ENCODE results near the gene FRRS1. TPM values are rescaled to one million over a fixed set of nuclear protein-coding genes. Genes with fewer than 3 reads are reported as not detected.

FRRS1 gene
- polyA plus RNA-seq, 2 of the 4 experiments (the other 2 are of a cell fraction): 2.4 to 4.9 TPM

GRCh38 chr1:99673315-99673714, 93.1 kb downstream of the FRRS1 start (continued):
- TF ChIP-seq HMGXB4 (CRISPR knock-in tag; IDR thresholded peaks at IDR 0.05; ENCODE audit: borderline replicate concordance) (no peak), RNF2 (IDR thresholded peaks at IDR 0.05; ENCODE audit: borderline replicate concordance, low read depth) (no peak), RCOR1 (IDR thresholded peaks at IDR 0.05; ENCODE audit: low read depth, low read length) (no peak), FOXS1 (CRISPR knock-in tag; IDR thresholded peaks at IDR 0.05) (no peak), RFX5 (IDR thresholded peaks at IDR 0.05) (no peak)
- TF ChIP-seq, protein P1, sequence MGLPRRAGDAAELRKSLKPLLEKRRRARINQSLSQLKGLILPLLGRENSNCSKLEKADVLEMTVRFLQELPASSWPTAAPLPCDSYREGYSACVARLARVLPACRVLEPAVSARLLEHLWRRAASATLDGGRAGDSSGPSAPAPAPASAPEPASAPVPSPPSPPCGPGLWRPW (IDR thresholded peaks at IDR 0.05): no peak

- Histone ChIP-seq H3K27ac (no peak overlapping the region), H3K4me1 (peaks cover 19% of the 10 kb centered on the region; the same call in 1 of the 3 replicates), H3K4me3 (no peak overlapping the region), H3K9me3 (no peaks in the 10 kb centered on the region), H3K4me2 (peak overlapping the region; percentile 45)
- FAIRE-seq: no peak
- CTCF ChIA-PET: interaction anchor here (0.6 kb wide), 1 partner anchor 1614 kb away, joined by 3 read pairs; no protein-coding TSS in a partner anchor
- DNase-seq (ENCODE audit: low read depth in 1 of 2, low spot score in 1 of 2): no peak
- no peak for ATAC-seq
- POLR2A ChIA-PET: no interaction called here
- WGBS (ENCODE audit: missing lambda C conversion rate): 45% methylated on average over 6 of the region's 6 CpGs
- TF ChIP-seq, protein P2, sequence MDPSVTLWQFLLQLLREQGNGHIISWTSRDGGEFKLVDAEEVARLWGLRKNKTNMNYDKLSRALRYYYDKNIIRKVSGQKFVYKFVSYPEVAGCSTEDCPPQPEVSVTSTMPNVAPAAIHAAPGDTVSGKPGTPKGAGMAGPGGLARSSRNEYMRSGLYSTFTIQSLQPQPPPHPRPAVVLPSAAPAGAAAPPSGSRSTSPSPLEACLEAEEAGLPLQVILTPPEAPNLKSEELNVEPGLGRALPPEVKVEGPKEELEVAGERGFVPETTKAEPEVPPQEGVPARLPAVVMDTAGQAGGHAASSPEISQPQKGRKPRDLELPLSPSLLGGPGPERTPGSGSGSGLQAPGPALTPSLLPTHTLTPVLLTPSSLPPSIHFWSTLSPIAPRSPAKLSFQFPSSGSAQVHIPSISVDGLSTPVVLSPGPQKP (IDR thresholded peaks at IDR 0.05; ENCODE audit: low read depth, low read length): no peak
- no peak for TF ChIP-seq MAZ (IDR thresholded peaks at IDR 0.05; ENCODE audit: borderline replicate concordance, low read depth, low read length)
- no peak for TF ChIP-seq EHF (CRISPR knock-in tag; IDR thresholded peaks at IDR 0.05)
- TF ChIP-seq RNF2 (IDR thresholded peaks at IDR 0.05; ENCODE audit: borderline replicate concordance, low read depth): no peak
- no peak for TF ChIP-seq BCL3 (IDR thresholded peaks at IDR 0.05)
- no peak for TF ChIP-seq NPAS2 (CRISPR knock-in tag; IDR thresholded peaks at IDR 0.05; ENCODE audit: borderline replicate concordance)
Measured at GRCh38 chr1:99672530-99673213, 93.8 kb downstream of the FRRS1 start.

GRCh38 chr1:99672038-99672437, 94.4 kb downstream of the FRRS1 start:
- ChIA-PET POLR2A (no interaction called here), CTCF (no interaction called here)
- DNase-seq (ENCODE audit: low read depth in 1 of 2, low spot score in 1 of 2): no peak
- TF ChIP-seq POLR2A (IDR thresholded peaks at IDR 0.05; ENCODE audit: low read length) (no peak), E2F6 (IDR thresholded peaks at IDR 0.05; ENCODE audit: borderline replicate concordance, low read depth) (no peak), CBX8 (IDR thresholded peaks at IDR 0.05) (no peak), EP300 (IDR thresholded peaks at IDR 0.05) (no peak), ZFP36 (IDR thresholded peaks at IDR 0.05; ENCODE audit: borderline replicate concordance, partially characterized antibody) (no peak), GATA3 (IDR thresholded peaks at IDR 0.05; ENCODE audit: borderline replicate concordance) (no peak), JUNB (IDR thresholded peaks at IDR 0.05) (no peak), KDM5A (IDR thresholded peaks at IDR 0.05) (no peak), BCL3 (IDR thresholded peaks at IDR 0.05) (no peak), EHF (CRISPR knock-in tag; IDR thresholded peaks at IDR 0.05) (no peak), HOXB5 (CRISPR knock-in tag; IDR thresholded peaks at IDR 0.05) (no peak), ZSCAN20 (CRISPR knock-in tag; IDR thresholded peaks at IDR 0.05) (no peak), RNF2 (IDR thresholded peaks at IDR 0.05; ENCODE audit: borderline replicate concordance, low read depth) (no peak)
- Histone ChIP-seq H3K4me1 (peaks cover 19% of the 10 kb centered on the region; the same call in 1 of the 3 replicates), H3K4me3 (no peak overlapping the region), H3K9me3 (no peaks in the 10 kb centered on the region), H3K27ac (no peak overlapping the region), H3K4me2 (peak overlapping the region; percentile 45)
- WGBS (ENCODE audit: missing lambda C conversion rate): 57% methylated on average over 4 of the region's 4 CpGs
- no peak for FAIRE-seq
- ATAC-seq: no peak

All from A549 (cell line).